OCI-LY1 (cell line): ENCODE data around the gene GRIA1.

Source experiments
- H2AFZ ChIP-seq: fragments of 200-600 bp; sonication (generic), shearing (Covaris generic); 2 replicates; pipeline ENCODE4 v1.6.0; 2014; ENCODE audit warnings: antibody characterized with exemption, mild to moderate bottlenecking, low read length
- H3F3A ChIP-seq: fragments of 200-600 bp; sonication (generic), shearing (Covaris generic); 2 replicates; pipeline ENCODE4 v1.6.0; 2014; ENCODE audit warnings: mild to moderate bottlenecking, antibody characterized with exemption, low read length, moderate library complexity; ENCODE audit not compliant: insufficient read depth
- H3K27ac ChIP-seq: fragments of 200-600 bp; sonication (generic); 2 replicates; pipeline ENCODE4 v1.5.1; 2014; ENCODE audit warnings: low read length, mixed run types, mild to moderate bottlenecking, low read depth; ENCODE audit not compliant: poor library complexity, severe bottlenecking
- H3K27me3 ChIP-seq: fragments of 200-600 bp; sonication (generic); 2 replicates; pipeline ENCODE4 v1.6.0; 2014; ENCODE audit warnings: antibody characterized with exemption, mild to moderate bottlenecking, low read length, moderate library complexity; ENCODE audit not compliant: insufficient read depth
- H3K36me3 ChIP-seq: fragments of 200-600 bp; sonication (generic); 2 replicates; pipeline ENCODE4 v1.6.1; 2014; ENCODE audit warnings: mild to moderate bottlenecking, antibody characterized with exemption, low read length, moderate library complexity, mixed read lengths; ENCODE audit not compliant: insufficient read depth
- H3K4me1 ChIP-seq: fragments of 200-600 bp; sonication (generic); 2 replicates; pipeline ENCODE4 v1.5.1; 2014; ENCODE audit warnings: mild to moderate bottlenecking, low read length, moderate library complexity; ENCODE audit not compliant: insufficient read depth, severe bottlenecking
- H3K4me2 ChIP-seq: fragments of 200-600 bp; sonication (generic), shearing (Covaris generic); 2 replicates; pipeline ENCODE4 v1.6.1; 2014; ENCODE audit warnings: low read length
- H3K4me3 ChIP-seq: fragments of 200-600 bp; sonication (generic); 2 replicates; pipeline ENCODE4 v1.5.1; 2014; ENCODE audit warnings: low read length, low read depth, mild to moderate bottlenecking, mixed read lengths; ENCODE audit not compliant: poor library complexity, severe bottlenecking
- H3K79me2 ChIP-seq: fragments of 200-600 bp; shearing (Covaris generic); 2 replicates; pipeline ENCODE4 v1.6.1; 2016; ENCODE audit warnings: mixed run types, low read length, mixed read lengths; ENCODE audit not compliant: insufficient read depth
- H3K9ac ChIP-seq: fragments of 200-600 bp; sonication (generic), shearing (Covaris generic); 2 replicates; pipeline ENCODE4 v1.6.1; 2014; ENCODE audit warnings: mild to moderate bottlenecking, low read length, mixed read lengths
- H3K9me2 ChIP-seq: fragments of 200-600 bp; sonication (generic), shearing (Covaris generic); 2 replicates; pipeline ENCODE4 v1.6.1; 2014; ENCODE audit warnings: low read depth, mild to moderate bottlenecking, low read length, mixed read lengths
- H3K9me3 ChIP-seq: fragments of 200-600 bp; shearing (Covaris generic); 2 replicates; pipeline ENCODE4 v1.6.1; 2014; ENCODE audit warnings: low read length, mixed read lengths
- H4K20me1 ChIP-seq: fragments of 200-600 bp; sonication (generic), shearing (Covaris generic); 2 replicates; pipeline ENCODE4 v1.6.0; 2016; ENCODE audit warnings: mild to moderate bottlenecking, low read length; ENCODE audit not compliant: insufficient read depth
- CTCF ChIP-seq: fragments of 200-600 bp; sonication (generic), shearing (Covaris generic); IDR thresholded peaks from 2 replicates; pipeline ENCODE4 v1.5.1; 2017; ENCODE audit warnings: mild to moderate bottlenecking, antibody characterized with exemption, low read length, moderate library complexity, mixed read lengths
- EZH2 ChIP-seq: fragments of 200-600 bp; sonication (generic), shearing (Covaris generic); IDR thresholded peaks from 2 replicates; pipeline ENCODE4 v1.8.0; 2017; ENCODE audit warnings: borderline replicate concordance, mixed run types, mild to moderate bottlenecking, antibody characterized with exemption, low read length, moderate library complexity, mixed read lengths

GRIA1 gene

GRCh38 chr5:153676406-153676805, 185.9 kb downstream of the GRIA1 start:
- Histone ChIP-seq H2AFZ (no peak overlapping the region), H3K4me2 (no peak overlapping the region), H3K79me2 (no peaks in the 10 kb centered on the region), H3K4me1 (no peaks in the 10 kb centered on the region), H3K27ac (no peak overlapping the region), H4K20me1 (no peaks in the 10 kb centered on the region), H3F3A (no peaks in the 10 kb centered on the region), H3K9ac (no peak overlapping the region), H3K4me3 (no peak overlapping the region), H3K9me2 (no peaks in the 10 kb centered on the region), H3K36me3 (no peaks in the 10 kb centered on the region), H3K27me3 (no peaks in the 10 kb centered on the region), H3K9me3 (no peaks in the 10 kb centered on the region)
- TF ChIP-seq EZH2 = no peak
- no peak for TF ChIP-seq CTCF

- Histone ChIP-seq H3K27ac (no peak overlapping the region), H3K4me1 (no peaks in the 10 kb centered on the region), H3K9ac (no peak overlapping the region), H3F3A (no peaks in the 10 kb centered on the region), H4K20me1 (no peaks in the 10 kb centered on the region), H3K79me2 (no peaks in the 10 kb centered on the region), H3K27me3 (no peaks in the 10 kb centered on the region), H3K9me2 (no peaks in the 10 kb centered on the region), H3K9me3 (no peaks in the 10 kb centered on the region), H3K4me3 (no peak overlapping the region), H3K4me2 (no peak overlapping the region), H3K36me3 (no peaks in the 10 kb centered on the region), H2AFZ (no peak overlapping the region)
- no peak for TF ChIP-seq EZH2
- TF ChIP-seq CTCF = no peak
These were observed 186.4 kb downstream of the GRIA1 start for GRCh38 chr5:153676821-153677220.

- Histone ChIP-seq H3K4me3 (no peak overlapping the region), H4K20me1 (no peaks in the 10 kb centered on the region), H3K9me2 (no peaks in the 10 kb centered on the region), H3K9me3 (no peaks in the 10 kb centered on the region), H2AFZ (no peak overlapping the region), H3K27ac (no peak overlapping the region), H3K79me2 (no peaks in the 10 kb centered on the region), H3K4me2 (no peak overlapping the region), H3F3A (no peaks in the 10 kb centered on the region), H3K9ac (no peak overlapping the region), H3K4me1 (no peaks in the 10 kb centered on the region), H3K27me3 (no peaks in the 10 kb centered on the region), H3K36me3 (no peaks in the 10 kb centered on the region)
- TF ChIP-seq EZH2 = no peak
- no peak for TF ChIP-seq CTCF
These were observed 188.3 kb downstream of the GRIA1 start for GRCh38 chr5:153678617-153679329.
